NCI-H526 (cell line): Measurements from ENCODE around the gene ATP6V0C.
A peak's percentile ranks its signal among the peaks of the same experiment; 100 is the strongest.

ENCODE experiments used
- DNase-seq, 2 experiments: peaks; one replicate each; lab custom pipeline; 2025; lab: John Stamatoyannopoulos, UW

ATP6V0C gene

DNA sequence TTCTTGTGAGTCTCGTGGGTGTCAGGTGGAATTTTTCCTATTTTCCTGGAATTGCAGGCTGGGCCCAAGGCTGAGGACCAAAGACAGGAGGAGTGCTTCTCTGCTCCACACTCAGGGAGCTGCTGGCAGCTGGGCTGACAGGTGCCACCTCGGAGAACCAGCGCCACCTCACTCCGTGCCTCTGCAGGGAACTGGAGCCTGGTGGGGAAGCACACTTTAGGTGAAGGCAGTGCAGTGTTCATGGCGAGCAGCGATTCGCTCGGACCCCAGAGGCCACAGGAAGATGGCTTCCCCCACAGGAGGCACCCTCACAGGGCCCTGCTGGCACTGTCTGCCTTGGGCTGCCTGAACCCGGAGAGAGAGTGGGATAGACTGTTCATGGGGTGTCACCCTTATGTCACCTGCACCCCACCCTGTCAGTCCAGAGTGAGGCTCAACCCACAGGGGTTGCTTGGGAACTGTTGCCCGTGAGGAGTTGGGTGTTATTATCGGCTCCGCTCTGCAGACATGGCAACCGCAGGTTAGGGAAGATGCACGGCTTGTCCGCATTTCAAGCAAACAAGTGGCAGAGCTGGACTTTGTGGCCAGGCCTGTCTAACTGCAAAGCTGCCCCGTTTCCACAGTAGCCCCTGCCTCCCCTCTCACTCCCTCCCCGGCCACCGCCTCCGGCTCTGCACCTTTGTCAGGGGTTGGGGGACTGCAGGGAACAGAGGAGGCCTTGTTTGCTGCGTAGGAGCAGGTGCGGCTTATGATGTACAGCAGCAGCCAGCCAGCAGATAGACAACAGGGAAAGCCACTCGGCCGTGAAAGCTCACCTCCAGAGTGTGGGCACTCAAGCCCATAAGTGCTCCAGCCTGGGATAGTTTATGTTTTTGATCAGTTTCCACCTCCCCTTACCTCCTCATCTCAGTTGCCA, 23.3 kb upstream of the ATP6V0C start:
- peak; percentile 93 to 94 for DNase-seq

- no peak for DNase-seq
These were observed 21.5 kb upstream of the ATP6V0C start for GRCh38 chr16:2492292-2492691.

GRCh38 chr16:2493605-2494004, 20.1 kb upstream of the ATP6V0C start:
- DNase-seq = no peak

DNA sequence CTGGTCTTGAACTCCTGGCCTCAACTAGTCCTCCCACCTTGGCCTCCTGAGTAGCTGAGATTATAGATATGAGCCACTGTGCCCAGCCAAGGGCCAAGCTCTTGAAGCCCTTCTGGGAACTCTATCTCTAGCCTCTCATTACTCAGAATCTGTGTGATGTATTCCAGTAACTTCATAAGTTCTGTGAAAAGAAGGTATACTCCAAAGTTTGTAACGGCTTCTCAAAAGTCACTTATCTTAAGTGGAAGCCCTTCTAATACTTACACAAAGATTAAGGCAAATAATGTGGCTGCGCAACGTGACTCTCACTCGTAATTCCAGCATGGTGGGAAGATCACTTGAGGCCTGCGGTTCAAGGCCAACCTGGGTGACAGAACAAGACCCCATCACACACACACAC, 19.1 kb upstream of the ATP6V0C start:
- DNase-seq = no peak

GRCh38 chr16:2495041-2495440, 18.7 kb upstream of the ATP6V0C start:
- DNase-seq = no peak

GRCh38 chr16:2496223-2497115, 17.3 kb upstream of the ATP6V0C start:
- DNase-seq = no peak

DNA sequence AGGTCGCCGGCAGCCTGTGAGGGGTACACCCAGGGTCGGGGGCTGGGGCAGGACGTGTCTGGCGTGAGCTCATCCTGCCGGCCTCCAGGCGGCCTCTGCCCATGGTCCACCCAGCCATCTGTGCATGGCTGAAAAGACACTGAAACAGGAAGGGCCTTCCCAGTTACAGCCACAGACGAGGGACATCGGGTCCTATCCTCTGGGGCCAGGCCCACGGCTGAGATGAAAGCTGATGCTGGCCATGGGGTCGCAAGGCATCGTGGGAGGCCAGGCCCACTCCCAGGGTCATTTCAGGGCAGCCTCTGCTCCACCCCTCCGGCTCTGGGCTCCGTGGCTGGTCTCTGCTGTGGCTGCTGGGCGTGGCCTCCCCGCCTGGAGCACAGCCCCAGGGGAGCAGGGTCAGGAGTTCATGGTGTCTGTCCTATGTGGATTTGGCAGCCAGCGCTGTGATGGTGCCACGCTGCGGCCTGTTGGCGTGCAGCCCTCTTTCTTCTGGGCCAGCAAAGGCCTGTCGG, 16.6 kb upstream of the ATP6V0C start:
- peak in 1 of 2 experiments; percentile 63 for DNase-seq

GRCh38 chr16:2497695-2498484, 15.9 kb upstream of the ATP6V0C start:
- no peak for DNase-seq

GRCh38 chr16:2498531-2499253, 15.1 kb upstream of the ATP6V0C start:
- no peak for DNase-seq

DNA sequence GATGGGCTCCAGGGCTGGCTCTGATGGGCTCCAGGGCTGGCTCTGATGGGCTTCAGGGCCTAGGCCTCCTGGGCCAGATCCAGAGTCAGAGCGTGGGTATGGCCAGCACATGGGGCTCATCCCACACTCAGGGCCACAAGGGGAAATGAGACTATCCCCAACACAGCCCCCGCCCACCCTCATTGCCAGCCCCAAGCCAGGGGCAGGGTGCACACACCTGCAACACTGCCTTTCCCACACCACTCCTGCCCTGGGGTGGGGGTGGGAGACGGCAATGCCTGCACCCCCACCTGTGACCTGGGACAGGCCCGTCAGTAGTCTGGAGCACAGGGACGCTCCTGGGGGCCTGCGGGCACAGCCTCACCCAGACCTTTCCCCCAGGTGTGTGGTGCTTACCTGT, 14.3 kb upstream of the ATP6V0C start:
- DNase-seq = no peak

DNA sequence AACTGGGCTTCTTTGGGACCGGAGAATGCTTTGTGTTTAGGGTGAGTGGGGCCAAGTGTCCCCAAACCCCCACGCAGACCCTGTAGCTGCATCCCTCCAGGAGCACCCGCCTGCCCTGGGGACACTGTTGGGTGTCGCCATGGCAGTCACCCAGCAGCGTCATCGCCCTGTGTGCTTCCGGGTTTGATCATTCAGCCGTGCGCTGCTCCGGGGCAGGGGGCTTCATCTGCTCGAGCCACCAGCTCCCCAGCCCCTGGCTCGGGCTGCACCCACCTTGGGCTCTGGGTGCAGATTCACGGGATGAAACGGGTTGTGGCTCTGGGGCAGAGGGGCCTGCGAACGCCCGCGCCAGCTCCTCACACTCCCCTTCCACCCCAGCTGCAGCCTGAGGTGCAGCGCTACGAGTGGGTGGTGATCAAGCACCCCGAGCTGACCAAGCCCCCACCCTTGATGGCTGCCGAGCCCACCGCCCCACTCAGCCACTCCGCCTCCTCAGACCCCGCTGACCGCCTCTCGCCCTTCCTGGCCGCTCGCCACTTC, 13.8 kb upstream of the ATP6V0C start:
- no peak for DNase-seq

DNA sequence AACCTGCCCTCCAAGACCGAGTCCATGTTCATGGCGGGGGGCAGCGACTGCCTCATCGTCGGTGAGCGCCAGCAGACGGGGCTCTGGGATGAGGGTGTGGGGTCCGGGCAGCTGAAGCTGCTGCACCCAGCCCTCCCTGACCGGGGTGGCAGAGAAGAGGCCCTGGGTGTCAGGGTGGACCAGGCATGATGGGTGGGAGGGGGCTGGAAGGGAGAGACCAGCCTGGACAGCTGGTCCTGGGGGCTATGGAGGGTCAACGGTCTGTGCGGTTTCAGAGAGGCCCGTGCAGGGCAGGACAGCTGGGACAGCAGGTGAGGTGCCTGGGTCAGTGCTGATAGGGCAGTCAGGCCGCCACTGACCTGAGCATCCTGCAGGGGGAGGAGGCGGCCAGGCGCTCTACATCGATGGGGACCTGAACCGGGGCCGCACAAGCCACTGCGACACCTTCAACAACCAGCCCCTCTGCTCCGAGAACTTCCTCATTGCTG, 13.3 kb upstream of the ATP6V0C start:
- no peak for DNase-seq

GRCh38 chr16:2500918-2501750, 12.6 kb upstream of the ATP6V0C start:
- peak in 1 of 2 experiments; percentile 80 for DNase-seq

DNA sequence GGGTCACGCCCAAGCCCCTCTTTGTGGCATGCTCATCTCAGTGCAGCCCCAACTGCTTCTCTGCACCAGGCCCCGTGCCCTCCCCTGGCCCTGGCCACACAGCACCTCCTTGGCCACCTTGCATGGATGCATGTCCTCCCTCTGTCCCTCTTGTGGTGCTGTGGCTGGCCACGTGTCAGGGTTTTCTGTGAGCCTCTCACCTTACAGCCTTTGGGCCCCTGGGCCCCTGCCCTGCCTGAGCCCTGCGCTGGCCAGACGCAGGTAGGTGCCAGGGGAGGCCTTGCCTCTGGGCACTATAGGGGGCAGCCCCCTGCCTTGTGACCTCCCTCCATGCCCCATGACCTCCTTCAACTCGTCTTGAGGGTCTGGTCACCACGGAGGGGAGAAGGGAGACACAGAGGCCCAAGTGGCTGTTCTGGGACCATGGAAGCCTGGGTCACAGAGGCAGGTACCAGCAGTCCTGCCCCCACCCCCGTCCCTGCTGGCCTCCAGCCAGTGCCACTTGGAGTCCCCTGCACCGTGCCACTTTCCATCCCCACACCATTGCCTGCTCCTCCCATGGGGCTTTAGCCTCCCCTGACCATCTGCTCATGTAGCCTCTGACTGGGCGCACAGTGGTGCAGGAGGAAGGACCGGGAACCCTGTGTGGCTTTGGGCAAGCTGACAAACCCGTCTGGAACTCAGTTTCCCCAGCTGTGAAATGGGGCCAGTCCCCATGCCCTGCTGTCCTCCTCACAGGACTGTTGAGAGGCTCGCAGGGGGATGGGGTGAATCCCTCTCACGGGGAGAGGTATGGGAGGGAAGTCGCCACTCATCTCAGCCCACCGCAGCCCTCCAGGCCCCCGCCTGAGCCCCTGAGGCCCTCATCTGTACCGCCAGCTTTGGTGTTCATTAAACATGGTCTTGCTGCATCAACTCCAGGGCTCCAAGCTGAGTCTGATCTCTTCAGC, 11.5 kb upstream of the ATP6V0C start:
- DNase-seq = no peak

- no peak for DNase-seq
These were observed 8.1 kb upstream of the ATP6V0C start for GRCh38 chr16:2505695-2506094.

DNA sequence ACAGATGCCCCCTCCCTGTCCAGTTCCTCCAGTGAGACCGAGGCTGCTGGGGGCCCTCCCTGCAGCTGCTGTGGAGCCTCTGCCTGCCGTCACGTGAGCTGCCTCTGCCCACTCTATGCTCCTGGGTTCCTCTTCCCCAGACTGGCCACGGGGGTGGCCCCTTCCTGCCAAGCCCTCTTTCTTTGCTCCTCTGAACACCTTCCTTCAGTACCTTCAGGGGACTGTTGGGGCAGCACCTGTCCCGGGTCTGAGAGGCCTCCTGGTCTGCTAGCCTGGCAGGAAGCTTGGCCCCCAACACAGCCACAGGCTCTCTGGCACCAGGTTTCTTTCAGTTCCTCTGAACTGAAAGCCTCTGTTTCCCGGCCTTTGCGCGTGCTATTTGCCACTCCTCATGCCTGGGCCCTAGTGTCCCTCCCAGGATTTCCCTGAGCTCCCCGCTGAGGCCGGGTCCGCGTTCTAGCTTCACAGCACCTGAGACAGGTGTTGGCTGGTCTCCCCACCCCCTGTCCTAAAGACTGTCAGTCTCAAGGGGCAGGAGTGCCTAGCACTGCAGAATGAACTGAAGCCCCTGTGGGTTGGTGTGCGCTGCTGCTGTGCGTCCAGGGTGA, 6.6 kb upstream of the ATP6V0C start:
- DNase-seq = no peak

- no peak for DNase-seq
These were observed 6.1 kb upstream of the ATP6V0C start for GRCh38 chr16:2507665-2508064.

DNA sequence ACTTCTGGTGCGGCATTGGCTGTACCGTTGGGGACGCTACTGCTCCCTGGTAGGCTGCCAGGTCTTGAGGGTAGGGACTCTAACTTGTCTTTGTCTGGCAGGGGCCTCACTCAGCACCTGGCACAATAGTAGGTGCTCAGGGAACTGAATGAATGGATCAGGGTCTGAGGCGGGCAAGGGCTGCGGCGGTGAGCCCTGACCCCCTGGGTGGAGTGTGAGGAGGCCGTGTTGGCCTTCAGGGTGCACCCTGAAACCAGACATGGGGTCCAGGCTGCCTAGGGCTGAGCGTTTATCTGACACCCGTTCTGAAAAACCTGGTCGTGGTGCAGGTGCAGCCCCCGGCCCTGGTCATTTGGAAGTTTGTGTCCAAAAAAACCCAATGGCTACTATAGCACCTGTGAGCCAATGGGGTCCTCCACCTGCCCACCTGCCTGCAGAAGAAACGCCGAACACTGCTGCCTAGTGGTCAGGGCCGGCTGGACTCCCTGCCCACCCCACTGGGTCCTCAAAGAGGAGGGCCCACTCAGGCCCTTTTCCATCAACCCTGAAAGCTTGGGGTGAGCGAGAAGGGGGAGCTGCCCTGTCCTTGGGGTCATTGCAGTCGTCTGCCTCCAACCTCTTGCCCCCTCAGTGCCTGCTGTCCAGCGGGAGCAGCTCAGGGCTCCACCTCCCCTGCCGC, 4.9 kb upstream of the ATP6V0C start:
- DNase-seq = no peak
